ENCODE data around the gene AMMECR1L.
A peak's percentile ranks its signal among the peaks of the same experiment; 100 is the strongest.
"Not testable (repeated sequence)": the region's sequence is repeated elsewhere in the genome, so short reads cannot be mapped to it uniquely, and the experiment has no call there.

Gene AMMECR1L

GRCh38 chr2:127885780-127886592, at the start of gene AMMECR1L:
Gene AMMECR1L, minus strand, starts transcription at chr2:127885956. Its CDS starts 11,722 bp downstream, at chr2:127874234.
- peak; percentile 41 for DNase-seq

DNA sequence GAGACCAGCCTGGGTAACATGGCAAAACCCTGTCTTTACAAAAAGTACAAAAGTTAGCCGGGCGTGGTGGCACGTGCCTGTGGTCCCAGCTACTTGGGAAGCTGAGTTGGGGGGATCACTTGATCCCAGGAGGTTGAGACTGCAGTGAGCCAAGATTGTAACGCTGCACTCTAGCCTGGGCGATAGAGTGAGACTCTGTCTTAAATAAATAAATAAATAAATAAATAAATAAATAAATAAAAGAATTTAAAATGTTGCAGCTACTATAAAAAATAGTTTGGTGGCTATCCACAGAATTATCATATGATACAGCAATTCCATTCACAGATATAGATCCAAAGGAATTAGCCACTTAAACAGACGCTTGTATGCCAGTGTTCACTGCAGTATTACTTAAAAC, 49.6 kb upstream of the AMMECR1L start:
- no peak for DNase-seq

DNA sequence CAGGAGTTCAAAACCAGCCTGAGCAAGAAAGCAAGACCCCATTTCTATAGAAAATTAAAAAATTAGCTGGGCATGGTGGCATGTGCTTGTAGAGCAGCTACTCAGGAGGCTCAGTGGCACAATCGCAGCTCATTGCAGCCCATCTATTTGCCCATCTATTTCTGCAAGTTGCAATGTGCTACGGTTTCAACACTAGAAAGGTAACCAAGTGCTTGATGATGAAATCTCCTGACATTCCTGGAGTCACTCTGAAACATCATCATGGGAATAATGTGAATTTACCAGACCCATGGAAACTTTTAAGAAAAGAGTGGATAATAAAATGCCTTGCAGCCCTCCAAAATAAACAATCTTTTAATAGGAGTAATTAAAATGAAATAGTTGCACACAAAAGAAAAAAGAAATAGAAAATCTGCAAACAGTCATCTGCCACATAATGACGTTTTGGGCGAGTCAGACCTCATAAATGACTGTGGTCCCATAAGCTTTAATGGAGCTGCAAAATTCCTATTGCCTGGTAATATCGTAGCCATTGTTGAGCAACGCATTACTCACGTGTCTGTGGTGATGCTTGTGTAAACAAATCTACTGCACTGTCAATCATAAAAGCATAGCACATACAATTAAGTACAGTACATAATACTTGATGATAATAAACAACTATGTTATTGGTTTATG, 46.6 kb upstream of the AMMECR1L start:
- no peak for DNase-seq

DNA sequence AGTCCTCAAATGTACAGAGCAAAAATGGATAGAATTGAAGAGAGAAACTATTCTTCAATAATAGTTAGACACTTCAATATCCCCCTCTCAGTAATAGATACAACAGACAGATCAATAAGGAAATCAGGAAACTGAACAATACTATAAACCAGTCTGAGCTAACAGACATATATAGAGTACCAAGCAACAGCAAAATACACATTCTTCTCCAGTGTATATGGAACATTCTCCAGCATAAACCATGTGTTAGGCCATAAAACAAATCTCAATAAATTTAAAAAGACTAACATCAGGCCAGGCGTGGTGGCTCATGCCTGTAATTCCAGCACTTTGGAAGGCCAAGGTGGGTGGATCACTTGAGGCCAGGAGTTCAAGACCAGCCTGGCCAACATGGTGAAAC, 43.7 kb upstream of the AMMECR1L start:
- no peak for DNase-seq

- no peak for DNase-seq
These were observed 41.6 kb upstream of the AMMECR1L start for GRCh38 chr2:127927384-127927783.

DNA sequence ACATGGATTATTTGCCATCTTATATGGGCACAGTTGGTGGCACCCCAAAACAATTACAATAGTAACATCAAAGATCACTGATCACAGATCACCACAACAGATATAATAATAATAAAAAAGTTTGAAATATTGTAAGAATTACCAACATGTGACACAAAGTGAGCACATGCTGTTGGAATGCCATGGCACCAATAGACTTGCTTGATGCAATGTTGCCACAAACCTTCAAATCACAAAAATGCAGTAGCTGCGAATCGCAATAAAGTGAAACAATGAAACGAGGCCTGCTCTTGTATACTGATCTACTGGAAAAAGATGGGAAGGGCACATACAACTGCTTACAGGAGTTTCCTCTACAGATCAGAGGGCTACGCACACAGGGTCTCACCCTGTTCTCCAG, 32.2 kb upstream of the AMMECR1L start:
- no peak for DNase-seq

GRCh38 chr2:127913808-127914457, 28.2 kb upstream of the AMMECR1L start:
- no peak for DNase-seq

GRCh38 chr2:127911737-127912136, 26.0 kb upstream of the AMMECR1L start:
- DNase-seq, result no peak

GRCh38 chr2:127910415-127910814, 24.7 kb upstream of the AMMECR1L start:
- DNase-seq, result no peak

DNA sequence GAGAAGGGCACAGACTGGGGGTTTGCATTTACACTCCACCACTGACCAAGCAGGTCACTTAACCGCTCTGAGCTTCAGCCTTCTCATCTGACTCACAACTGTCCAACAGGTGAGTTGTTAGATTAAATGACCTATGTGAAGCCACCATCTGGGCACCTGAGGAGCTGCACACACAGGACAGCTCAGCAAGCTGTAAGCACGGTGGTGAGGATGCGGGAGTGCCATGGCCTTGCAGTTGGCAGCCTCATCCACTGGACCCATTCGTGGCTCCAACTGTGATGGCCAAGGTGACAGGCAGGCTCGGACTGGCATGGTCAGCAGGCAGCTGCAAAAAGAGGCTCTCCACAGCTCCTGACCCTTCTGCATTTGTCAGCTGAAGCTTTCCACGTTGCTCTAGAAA, 23.3 kb upstream of the AMMECR1L start:
- DNase-seq, result no peak

DNA sequence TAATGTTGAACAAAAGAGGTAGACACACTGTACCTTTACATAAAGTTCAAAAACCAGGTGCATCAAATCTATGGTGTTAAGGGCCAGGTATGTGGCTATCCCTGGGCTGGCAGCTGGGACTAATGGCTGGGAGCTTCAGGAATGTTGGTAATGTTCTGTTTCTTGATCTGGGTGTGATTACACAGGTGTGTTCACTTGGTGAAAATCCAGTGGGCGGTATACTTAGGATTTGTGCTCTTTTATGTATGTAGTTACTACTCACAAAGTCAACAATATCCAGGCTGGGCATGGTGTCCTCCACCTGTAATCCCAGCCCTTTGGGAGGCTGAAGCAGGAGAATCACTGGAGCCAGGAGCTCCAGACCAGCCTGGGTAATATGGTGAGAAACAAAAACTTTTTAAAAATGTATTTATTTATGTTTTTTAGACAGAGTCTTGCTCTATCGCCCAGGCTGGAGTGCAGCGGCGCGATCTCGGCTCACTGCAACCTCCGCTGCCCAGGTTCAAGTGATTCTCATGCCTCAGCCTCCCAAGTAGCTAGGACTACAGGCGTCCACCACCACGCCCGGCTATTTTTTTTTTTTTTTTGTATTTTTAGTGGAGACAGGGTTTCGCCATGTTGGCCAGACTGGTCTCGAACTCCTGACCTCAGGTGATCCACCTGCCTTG, 22.1 kb upstream of the AMMECR1L start:
- not testable (repeated sequence) for DNase-seq

DNA sequence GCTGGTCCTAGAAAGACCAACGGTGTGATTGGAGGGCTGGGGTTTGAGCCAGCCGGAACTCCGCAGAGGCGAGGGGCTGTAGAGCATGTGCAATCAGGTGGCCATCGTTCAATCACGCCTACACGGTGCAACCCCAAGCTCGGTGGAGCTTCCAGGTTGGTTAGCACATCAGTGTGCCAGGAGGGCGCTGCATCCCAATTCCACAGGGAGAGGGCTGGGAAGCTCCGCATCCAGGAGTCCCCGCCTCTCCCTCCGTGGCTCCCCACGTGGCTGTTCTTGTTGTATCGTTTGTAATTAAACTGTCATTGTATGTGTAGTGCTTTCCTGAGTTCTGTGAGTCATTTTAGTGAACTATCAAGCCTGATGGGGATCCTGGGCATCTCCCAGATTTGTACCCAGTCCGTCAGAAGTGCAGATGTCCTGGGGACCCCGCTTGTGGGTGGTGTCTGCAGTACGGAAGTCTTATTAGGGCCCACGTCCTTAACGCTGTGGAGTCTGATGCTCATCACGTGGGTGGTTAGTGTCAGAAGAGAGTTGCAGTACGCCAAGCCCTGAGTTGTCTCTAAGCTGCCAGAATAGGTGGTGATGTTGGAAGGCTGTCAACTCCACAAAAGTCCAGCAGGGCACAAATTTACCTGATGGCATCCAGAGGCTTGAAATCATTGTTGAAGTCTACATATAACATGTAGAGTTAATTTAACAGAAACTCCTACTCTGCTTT, 20.6 kb upstream of the AMMECR1L start:
- DNase-seq, result no peak

DNA sequence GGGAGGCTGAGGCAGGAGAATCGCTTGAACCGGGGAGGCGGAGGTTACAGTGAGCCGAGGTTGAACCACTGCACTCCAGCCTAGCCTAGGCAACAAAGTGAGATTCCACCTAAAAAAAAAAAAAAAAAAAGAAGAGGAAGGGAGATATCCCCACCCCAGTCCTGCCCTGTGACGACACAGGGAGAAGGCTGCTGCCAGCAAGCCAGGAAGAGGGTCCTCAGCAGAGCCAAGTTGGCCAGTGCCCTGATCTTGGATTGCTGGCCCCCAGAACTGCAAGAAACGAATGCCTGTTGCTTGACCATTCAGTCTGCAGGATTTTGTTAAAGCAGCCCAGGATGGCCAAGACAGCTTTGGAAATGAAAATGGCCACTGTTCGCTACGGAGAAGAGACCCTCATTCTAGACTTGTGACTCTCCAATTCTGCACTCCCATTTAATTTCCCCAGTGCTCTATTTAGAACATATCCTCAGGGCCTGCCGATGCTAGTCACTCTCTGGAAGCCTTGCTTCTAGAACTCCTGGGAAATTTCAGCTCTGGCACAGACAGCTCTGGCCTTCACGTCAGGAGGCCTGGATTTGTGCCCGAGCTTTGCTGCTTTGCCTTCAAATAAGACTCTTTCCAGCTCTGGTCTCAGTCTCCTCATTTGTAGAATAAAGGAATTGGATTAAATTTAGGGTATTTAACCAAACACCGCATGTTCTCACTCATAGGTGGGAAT, 15.7 kb upstream of the AMMECR1L start:
- no peak for DNase-seq

DNA sequence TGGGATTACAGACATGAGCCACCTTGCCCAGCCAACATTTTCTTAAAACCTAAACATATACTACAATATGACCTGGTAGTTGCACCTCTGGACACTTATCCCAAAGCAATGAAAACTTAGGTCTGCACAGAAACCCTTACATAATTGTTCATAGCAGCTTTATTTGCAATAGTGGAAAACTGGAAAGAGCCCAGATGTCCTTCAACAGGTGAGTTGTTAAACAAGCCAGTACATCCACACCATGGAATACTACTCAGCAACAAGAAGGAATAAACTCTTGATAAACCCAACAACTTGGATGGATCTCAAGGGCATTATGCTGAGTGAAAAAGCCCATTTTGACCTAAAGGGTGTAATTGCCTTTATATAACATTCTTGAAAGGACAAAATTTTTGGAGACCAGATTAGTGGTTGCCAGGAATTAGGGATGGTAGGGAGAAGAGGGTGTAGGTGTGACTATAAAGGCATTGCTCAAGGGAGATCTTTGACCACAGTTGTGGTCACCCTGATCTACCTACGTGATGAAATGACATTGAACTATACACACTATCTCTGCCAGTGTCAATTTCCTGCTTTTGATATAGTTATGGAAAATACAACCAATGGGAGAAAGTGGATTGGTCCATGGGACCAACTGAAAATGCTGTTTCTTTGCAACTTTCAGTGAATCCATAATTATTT, 11.9 kb upstream of the AMMECR1L start:
- no peak for DNase-seq

GRCh38 chr2:127893494-127893893, 7.7 kb upstream of the AMMECR1L start:
- DNase-seq, result no peak

- DNase-seq, result no peak
These were observed 7.3 kb upstream of the AMMECR1L start for GRCh38 chr2:127893033-127893432.

GRCh38 chr2:127891811-127892210, 6.1 kb upstream of the AMMECR1L start:
- DNase-seq, result no peak

DNA sequence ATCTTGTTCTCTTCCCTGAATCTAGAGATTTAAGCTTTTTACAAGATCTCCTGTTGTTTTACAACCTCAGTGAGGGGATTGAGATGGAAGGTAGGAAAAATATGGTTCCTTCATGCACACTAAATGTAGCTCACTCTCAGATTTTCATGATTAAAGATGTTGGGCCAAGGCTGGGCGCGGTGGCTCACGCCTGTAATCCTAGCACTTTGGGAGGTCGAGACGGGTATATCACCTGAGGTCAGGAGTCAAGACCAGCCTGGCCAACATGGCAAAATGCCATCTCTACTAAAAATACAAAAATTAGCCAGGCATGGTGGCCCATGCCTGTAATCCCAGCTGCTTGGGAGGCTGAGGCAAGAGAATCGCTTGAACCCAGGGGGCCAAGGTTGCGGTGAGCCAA, 5.0 kb upstream of the AMMECR1L start:
- DNase-seq, result not testable (repeated sequence)

DNA sequence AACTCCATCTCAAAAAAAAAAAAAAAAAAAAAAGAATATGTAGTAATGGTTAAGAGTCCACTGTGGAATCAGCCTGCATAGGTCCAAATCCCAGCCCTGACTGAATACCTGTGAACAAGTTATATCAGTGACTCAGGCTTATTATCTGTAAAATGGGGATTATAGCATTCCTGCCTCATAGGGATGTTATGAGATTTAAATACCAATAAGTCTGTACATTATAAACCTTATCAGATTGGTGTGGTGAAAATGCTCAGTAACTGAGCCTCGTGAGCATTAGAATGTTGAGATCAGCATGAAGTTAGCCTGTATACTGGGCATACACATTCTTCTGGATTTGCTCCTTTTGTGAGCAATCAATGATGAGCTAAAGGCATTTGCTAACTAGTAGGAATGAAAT, 3.0 kb upstream of the AMMECR1L start:
- no peak for DNase-seq

DNA sequence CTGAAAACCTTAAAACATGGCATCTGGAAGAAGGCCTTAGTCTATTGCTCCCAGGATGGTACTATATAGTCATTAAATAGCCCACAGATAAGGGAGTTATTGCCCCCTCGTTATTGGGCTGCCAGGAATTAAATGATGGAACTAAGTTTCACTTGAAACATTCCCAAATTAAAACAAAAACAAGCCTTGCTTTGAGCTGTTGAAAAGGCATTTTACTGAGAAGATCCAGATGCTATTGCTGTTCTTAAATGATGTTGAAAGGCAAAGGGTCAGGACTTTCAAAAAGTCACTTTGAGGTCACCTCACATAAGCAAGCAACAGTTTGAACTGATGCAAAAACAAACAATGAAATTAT, 2.0 kb upstream of the AMMECR1L start:
- DNase-seq, result no peak

DNA sequence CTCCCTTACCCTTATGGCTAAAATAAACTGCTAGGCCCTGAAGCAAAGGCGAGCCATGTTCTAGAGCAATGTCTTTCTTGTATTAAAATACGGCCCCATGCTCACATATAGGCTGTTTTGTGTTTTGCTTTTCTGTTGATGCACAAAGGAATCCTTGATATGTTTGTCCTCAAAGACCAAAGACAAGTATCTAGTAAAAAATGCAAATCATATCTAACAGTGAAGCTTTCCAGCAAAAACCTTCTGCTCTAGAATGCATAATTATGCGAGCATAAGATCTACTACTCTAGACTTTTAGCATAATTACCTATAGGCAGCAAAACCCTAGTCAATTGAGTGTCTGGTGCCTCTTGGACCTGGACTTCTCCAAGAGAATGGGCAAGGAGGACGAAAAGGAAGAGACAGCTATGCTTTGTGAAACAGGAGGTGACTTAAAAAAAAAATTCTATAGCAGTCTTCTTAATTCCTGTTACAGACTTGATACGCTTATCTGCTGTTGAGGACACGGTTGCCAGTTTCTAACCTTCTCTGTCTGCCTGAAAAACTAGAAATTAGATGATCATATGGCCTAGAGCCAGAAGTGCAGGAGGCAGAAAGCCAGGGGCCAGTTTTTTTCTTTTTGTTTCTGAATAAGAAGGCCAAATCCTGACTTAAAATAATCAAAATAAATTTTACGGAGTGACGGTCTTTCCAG, 1.5 kb upstream of the AMMECR1L start:
- peak; percentile 30 for DNase-seq
